H1 (cell line): ENCODE data around the gene CCDC14.

Experiments used
- CEBPB ChIP-seq: IDR thresholded peaks from 2 replicates; pipeline ENCODE4 v1.6.1; 2012; ENCODE audit warnings: low read depth, low read length
- CTBP2 ChIP-seq: IDR thresholded peaks from 2 replicates; pipeline ENCODE4 v1.7.0; 2011; ENCODE audit warnings: borderline replicate concordance, mild to moderate bottlenecking, moderate library complexity, mixed read lengths, low read length; ENCODE audit not compliant: insufficient read depth, insufficient read length
- CTCF ChIP-seq, 3 experiments: IDR thresholded peaks; 1 replicate in 2 of 3; 2 replicates in 1 of 3; pipeline versions ENCODE4 v1.5.1 to v1.6.1; 2011; ENCODE audit warnings: low read length in 3 of 3, mild to moderate bottlenecking in 3 of 3, inconsistent platforms in 2 of 3, low read depth in 1 of 3, moderate library complexity in 1 of 3; ENCODE audit not compliant: insufficient read depth in 1 of 3; ENCODE audit errors: control extremely low read depth in 1 of 3
- EGR1 ChIP-seq: IDR thresholded peaks from 2 replicates; pipeline ENCODE4 v1.6.1; 2011; ENCODE audit warnings: low read depth, low read length, borderline replicate concordance
- HDAC2 ChIP-seq, 2 experiments: fragments of 300-600 bp in 1 of 2; sonication (generic) in 1 of 2; IDR thresholded peaks; 2 replicates each; pipeline ENCODE4 v1.6.1; 2011 to 2012; ENCODE audit warnings: low read depth in 2 of 2, low read length in 2 of 2, mild to moderate bottlenecking in 2 of 2, moderate library complexity in 2 of 2, borderline replicate concordance in 1 of 2, inconsistent platforms in 1 of 2
- POLR2A ChIP-seq, 2 experiments: IDR thresholded peaks; 1 replicate in 1 of 2; 2 replicates in 1 of 2; pipeline ENCODE4 v1.6.1; 2011; ENCODE audit warnings: low read depth in 2 of 2, low read length in 2 of 2, mild to moderate bottlenecking in 2 of 2; ENCODE audit errors: control extremely low read depth in 1 of 2
- RAD21 ChIP-seq, 2 experiments: IDR thresholded peaks in 1 of 2; conservative IDR thresholded peaks in 1 of 2; 2 replicates each; pipeline ENCODE4 v1.6.1; 2011; ENCODE audit warnings: low read depth in 2 of 2, low read length in 2 of 2, improper control_type of control experiment in 1 of 2, inconsistent platforms in 1 of 2, mild to moderate bottlenecking in 1 of 2, moderate library complexity in 1 of 2
- SP2 ChIP-seq: IDR thresholded peaks from 2 replicates; pipeline ENCODE4 v1.6.1; 2012; ENCODE audit warnings: mild to moderate bottlenecking, low read length, inconsistent platforms
- TAF1 ChIP-seq: IDR thresholded peaks from 2 replicates; pipeline ENCODE4 v1.6.1; 2011; ENCODE audit warnings: mild to moderate bottlenecking, low read depth, low read length
- YY1 ChIP-seq: IDR thresholded peaks from 2 replicates; pipeline ENCODE4 v1.6.1; 2011; ENCODE audit warnings: low read depth, mild to moderate bottlenecking, low read length
- ZNF274 ChIP-seq: IDR thresholded peaks from 2 replicates; pipeline ENCODE4 v1.7.0; 2012; ENCODE audit warnings: low read length, borderline replicate concordance; ENCODE audit errors: extremely low read depth
- TF ChIP-seq, protein P1 (sequence below): IDR thresholded peaks from 2 replicates; pipeline ENCODE4 v1.6.1; 2011; ENCODE audit warnings: low read length, improper control_type of control experiment
- TF ChIP-seq, protein P2 (sequence below): IDR thresholded peaks from 2 replicates; pipeline ENCODE4 v1.6.1; 2012; ENCODE audit warnings: inconsistent platforms
- TF ChIP-seq, protein P3 (sequence below): IDR thresholded peaks from 2 replicates; pipeline ENCODE4 v1.6.1; 2012; ENCODE audit warnings: low read length, inconsistent platforms

- TF ChIP-seq, protein P1, sequence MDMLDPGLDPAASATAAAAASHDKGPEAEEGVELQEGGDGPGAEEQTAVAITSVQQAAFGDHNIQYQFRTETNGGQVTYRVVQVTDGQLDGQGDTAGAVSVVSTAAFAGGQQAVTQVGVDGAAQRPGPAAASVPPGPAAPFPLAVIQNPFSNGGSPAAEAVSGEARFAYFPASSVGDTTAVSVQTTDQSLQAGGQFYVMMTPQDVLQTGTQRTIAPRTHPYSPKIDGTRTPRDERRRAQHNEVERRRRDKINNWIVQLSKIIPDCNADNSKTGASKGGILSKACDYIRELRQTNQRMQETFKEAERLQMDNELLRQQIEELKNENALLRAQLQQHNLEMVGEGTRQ, result no peak
- no peak for TF ChIP-seq CTCF (IDR thresholded peaks at IDR 0.05; ENCODE audit: control extremely low read depth in 1 of 3, insufficient read depth in 1 of 3, low read depth in 1 of 3, low read length in 3 of 3)
- TF ChIP-seq SP2, result no peak
- no peak for TF ChIP-seq POLR2A (IDR thresholded peaks at IDR 0.05; ENCODE audit: control extremely low read depth in 1 of 2, low read depth in 2 of 2, low read length in 2 of 2)
- TF ChIP-seq YY1, result no peak
- TF ChIP-seq CEBPB, result no peak
- TF ChIP-seq, protein P2, sequence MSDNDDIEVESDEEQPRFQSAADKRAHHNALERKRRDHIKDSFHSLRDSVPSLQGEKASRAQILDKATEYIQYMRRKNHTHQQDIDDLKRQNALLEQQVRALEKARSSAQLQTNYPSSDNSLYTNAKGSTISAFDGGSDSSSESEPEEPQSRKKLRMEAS, result no peak
- no peak for TF ChIP-seq CTBP2
- TF ChIP-seq HDAC2 (IDR thresholded peaks at IDR 0.05; ENCODE audit: borderline replicate concordance in 1 of 2, low read depth in 2 of 2, low read length in 2 of 2), result no peak
- no peak for TF ChIP-seq EGR1
- TF ChIP-seq ZNF274, result no peak
- no peak for TF ChIP-seq TAF1
- TF ChIP-seq, protein P3, sequence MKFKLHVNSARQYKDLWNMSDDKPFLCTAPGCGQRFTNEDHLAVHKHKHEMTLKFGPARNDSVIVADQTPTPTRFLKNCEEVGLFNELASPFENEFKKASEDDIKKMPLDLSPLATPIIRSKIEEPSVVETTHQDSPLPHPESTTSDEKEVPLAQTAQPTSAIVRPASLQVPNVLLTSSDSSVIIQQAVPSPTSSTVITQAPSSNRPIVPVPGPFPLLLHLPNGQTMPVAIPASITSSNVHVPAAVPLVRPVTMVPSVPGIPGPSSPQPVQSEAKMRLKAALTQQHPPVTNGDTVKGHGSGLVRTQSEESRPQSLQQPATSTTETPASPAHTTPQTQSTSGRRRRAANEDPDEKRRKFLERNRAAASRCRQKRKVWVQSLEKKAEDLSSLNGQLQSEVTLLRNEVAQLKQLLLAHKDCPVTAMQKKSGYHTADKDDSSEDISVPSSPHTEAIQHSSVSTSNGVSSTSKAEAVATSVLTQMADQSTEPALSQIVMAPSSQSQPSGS, result no peak
- TF ChIP-seq RAD21 (IDR thresholded peaks at IDR 0.05 in 1 of 2, conservative IDR thresholded peaks at IDR 0.05 in 1 of 2; ENCODE audit: low read depth in 2 of 2, low read length in 2 of 2), result no peak
These were observed 68.0 kb downstream of the CCDC14 start for GRCh38 chr3:123893012-123893411.
